ENCODE measurements around the gene DVL2. TPM values are rescaled to one million over a fixed set of nuclear protein-coding genes. Genes with fewer than 3 reads are reported as not detected.
"Not testable (repeated sequence)": the region's sequence is repeated elsewhere in the genome, so short reads cannot be mapped to it uniquely, and the experiment has no call there.

The DVL2 gene
- total RNA-seq, 2 donors from 2014 or later: 18.1 to 19.9 TPM

DNA sequence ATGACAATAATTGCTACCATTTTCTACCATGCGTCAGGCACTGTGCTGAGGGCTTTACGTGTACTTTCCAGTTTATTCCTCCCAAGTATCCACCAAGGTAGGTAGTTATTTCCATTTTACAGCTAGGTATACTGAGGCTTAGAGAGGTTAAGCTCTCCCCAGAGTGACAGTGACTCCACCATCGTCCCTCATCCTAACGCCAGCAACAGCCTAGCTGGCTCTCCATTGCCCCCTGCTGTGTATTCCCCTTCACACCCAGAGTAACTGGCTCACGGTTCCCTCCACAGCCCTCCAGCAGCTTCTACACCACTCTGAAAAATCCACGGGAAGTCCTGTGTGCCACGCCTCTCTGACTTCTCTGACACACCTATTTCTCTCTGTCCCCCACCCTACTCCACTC is 48.1 kb downstream of the DVL2 start:
- Histone ChIP-seq H3K4me1 (no peaks in the 10 kb centered on the region), H3K36me3 (no peaks in the 10 kb centered on the region), H3K27ac (no peak overlapping the region), H3K27me3 (no peaks in the 10 kb centered on the region), H3K4me3 (no peak overlapping the region), H3K9me3 (no peaks in the 10 kb centered on the region)
- DNase-seq (ENCODE audit: low spot score): no peak
- TF ChIP-seq, protein P1, sequence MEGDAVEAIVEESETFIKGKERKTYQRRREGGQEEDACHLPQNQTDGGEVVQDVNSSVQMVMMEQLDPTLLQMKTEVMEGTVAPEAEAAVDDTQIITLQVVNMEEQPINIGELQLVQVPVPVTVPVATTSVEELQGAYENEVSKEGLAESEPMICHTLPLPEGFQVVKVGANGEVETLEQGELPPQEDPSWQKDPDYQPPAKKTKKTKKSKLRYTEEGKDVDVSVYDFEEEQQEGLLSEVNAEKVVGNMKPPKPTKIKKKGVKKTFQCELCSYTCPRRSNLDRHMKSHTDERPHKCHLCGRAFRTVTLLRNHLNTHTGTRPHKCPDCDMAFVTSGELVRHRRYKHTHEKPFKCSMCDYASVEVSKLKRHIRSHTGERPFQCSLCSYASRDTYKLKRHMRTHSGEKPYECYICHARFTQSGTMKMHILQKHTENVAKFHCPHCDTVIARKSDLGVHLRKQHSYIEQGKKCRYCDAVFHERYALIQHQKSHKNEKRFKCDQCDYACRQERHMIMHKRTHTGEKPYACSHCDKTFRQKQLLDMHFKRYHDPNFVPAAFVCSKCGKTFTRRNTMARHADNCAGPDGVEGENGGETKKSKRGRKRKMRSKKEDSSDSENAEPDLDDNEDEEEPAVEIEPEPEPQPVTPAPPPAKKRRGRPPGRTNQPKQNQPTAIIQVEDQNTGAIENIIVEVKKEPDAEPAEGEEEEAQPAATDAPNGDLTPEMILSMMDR (IDR thresholded peaks at IDR 0.05): no peak

DNA sequence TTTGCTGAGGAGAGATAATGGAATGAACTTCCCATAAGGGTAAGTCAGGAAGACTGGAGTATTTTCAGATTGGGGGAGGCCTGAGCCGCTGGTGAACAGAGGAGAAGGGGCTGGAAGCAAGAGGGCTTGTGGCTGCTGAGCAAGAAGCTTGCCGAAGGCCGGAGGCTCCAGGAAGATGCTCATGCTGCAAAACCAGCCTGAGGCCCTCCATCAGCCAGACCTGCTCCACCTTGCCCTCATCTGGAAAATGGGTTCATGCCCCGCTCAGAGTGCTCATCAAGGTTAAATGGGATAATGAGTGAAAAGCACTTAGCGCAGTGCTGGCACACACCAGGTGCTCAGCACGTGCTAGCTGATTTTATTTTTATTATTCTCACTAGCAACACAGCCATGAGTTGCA is 49.7 kb downstream of the DVL2 start:
- no peak overlapping the region for H3K27ac ChIP-seq
- H3K9me3 ChIP-seq: no peaks in the 10 kb centered on the region
- TF ChIP-seq, protein P1 (IDR thresholded peaks at IDR 0.05): no peak
- no peak for DNase-seq (ENCODE audit: low spot score)
- H3K4me1 ChIP-seq: no peaks in the 10 kb centered on the region
- H3K27me3 ChIP-seq: no peaks in the 10 kb centered on the region
- no peak overlapping the region for H3K4me3 ChIP-seq
- no peaks in the 10 kb centered on the region for H3K36me3 ChIP-seq

DNA sequence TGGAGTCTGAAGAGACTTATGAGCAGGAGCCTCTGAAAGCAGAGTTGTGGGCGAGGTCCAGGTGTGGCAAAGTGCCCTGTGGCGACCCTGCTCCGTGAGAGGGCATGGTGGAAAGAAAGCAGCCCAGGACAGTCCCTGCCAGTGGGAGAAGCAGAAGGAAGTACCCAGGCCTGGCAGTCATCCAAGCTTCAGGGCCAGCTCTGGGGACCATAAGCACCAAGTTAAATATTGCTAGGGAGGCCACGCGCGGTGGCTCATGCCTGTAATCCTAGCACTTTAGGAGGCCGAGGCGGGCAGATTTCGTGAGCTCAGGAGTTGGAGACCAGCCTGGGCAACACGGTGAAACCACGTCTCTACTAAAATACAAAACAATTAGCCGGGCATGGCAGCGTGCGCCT is 50.2 kb downstream of the DVL2 start:
- TF ChIP-seq, protein P1 (IDR thresholded peaks at IDR 0.05): no peak
- Histone ChIP-seq H3K27me3 (no peaks in the 10 kb centered on the region), H3K36me3 (no peaks in the 10 kb centered on the region), H3K9me3 (no peaks in the 10 kb centered on the region), H3K27ac (no peak overlapping the region), H3K4me3 (no peak overlapping the region), H3K4me1 (no peaks in the 10 kb centered on the region)
- DNase-seq (ENCODE audit: low spot score): no peak

DNA sequence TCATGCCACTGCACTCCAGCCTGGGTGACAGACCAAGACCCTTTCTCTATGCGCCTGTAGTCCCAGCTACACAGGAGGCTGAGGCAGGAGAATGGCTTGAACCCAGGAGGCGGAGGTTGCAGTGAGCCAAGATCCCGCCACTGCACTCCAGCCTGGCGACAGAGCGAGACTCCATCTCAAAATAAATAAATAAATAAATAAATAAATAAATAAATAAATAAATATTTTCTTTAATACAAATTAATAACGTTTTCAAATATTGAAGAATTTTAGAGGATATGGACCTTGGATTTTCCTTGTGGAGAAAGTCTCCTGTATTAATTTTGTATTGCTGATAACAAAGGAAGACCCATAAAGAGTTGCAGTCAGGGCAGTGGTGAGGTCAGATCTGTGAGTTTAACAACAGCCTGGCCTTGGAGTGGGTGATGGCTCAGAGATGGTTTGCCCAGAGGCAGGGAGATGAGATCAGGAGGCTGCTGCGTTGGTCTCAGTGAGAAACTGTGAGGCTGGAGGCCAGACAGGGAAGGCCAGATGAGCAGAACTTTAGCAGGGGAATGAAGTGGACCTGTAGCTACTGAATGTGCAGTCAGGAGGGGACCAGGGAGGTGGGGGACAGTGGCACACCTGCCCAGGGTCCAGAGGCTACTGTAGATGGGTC is 50.8 kb downstream of the DVL2 start:
- H3K27ac ChIP-seq: no peak overlapping the region
- H3K4me1 ChIP-seq: no peaks in the 10 kb centered on the region
- H3K36me3 ChIP-seq: no peaks in the 10 kb centered on the region
- H3K27me3 ChIP-seq: no peaks in the 10 kb centered on the region
- no peak for DNase-seq (ENCODE audit: low spot score)
- no peak overlapping the region for H3K4me3 ChIP-seq
- TF ChIP-seq, protein P1 (IDR thresholded peaks at IDR 0.05): no peak
- H3K9me3 ChIP-seq: no peaks in the 10 kb centered on the region

DNA sequence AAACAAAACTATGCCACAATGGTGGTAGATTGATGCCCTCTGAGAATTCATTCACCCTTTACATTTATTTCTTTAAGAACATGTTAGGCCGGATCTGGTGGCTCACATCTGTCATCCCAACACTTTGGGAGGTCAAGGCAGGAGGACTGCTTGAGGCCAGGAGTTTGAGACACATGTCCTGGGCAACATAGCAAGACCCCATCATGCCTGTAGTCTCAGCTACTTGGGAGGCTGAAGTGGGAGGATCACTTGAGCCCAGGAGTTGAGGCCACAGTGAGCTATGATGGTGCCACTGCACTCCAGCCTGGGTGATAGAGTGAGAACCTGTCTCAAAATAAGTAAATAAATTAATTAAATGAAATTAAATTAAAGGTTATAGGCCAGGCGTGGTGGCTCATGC is 52.2 kb downstream of the DVL2 start:
- not testable (repeated sequence) for H3K9me3 ChIP-seq; H3K4me3 ChIP-seq; DNase-seq (ENCODE audit: low spot score); H3K36me3 ChIP-seq; H3K27me3 ChIP-seq; H3K27ac ChIP-seq
- H3K4me1 ChIP-seq: peaks cover 0 to 12% of the 10 kb centered on the region in 2 donors

DNA sequence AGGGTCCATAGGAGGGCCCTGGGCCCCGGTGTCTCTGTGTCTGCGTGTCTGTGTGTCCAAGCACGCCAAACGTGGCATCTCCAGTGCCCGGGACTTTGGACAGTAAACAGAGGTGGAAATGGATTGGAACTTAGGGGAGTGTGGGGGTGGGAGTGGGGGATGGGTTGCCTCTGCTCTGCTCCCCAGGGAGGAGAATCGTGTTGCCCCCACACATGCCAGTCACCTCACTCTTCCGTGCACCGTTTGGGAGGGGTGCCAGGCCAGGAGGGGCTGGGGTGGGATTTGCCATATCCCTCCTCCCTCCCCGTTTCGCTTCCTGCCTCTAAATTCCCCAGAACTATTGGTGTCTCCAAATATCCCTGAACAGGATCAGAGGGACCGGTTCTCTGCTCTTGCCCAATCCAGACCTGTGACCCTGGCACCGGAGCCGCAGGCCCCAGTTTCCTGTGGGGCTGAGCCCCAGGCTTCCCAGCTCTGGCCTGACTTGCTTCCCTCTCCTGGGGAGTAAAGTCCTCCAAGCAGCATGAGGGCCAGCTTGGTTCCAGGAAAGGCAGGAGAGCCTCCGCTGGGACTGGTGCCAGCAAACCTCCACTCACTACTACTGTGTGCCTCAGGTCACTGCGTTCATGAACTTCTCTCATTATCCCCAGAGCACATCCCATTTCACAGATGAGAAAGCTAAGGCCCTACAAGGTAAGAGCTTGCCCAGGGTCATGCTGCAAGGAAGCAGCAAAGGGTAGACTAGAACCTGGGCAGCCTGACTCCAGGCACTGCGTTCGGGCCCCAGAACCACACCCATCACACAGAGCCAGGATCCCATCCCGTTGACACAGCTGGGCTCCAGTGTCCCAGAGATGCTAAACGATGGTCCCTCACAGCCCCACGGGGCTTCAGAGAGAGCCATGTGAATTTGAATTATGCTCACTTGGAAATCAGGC is 54.7 kb downstream of the DVL2 start, which contains the start of gene ASGR1:
TSS of gene ASGR1 (minus strand) at position 54 of the 938 bp plus-strand sequence. CDS start 807 bp downstream, outside the sequence.
- Histone ChIP-seq H3K36me3 (no peaks in the 10 kb centered on the region), H3K27me3 (no peaks in the 10 kb centered on the region), H3K4me1 (peaks cover 0 to 17% of the 10 kb centered on the region in 2 donors), H3K9me3 (no peaks in the 10 kb centered on the region), H3K4me3 (peak within 1 kb of the TSS in 1 of 2 donors; percentile 48), H3K27ac (no peak within 1 kb of the TSS)
- TF ChIP-seq, protein P1 (IDR thresholded peaks at IDR 0.05): no peak
- no peak for DNase-seq (ENCODE audit: low spot score)
